GM18520 (cell line): Measurements from ENCODE around the gene ARHGEF10L.

ENCODE experiments used
- ATAC-seq: cut with Tn5 transposase; IDR thresholded peaks from one replicate; pipeline ENCODE4 v1.9.1; 2021; ENCODE audit not compliant: unreplicated experiment

Gene ARHGEF10L

GRCh38 chr1:17630048-17630830 lies 90.7 kb downstream of the ARHGEF10L start:
- no peak for ATAC-seq

GRCh38 chr1:17630986-17631385 lies 91.5 kb downstream of the ARHGEF10L start:
- ATAC-seq: no peak

GRCh38 chr1:17631410-17631809 lies 91.9 kb downstream of the ARHGEF10L start:
- no peak for ATAC-seq

DNA sequence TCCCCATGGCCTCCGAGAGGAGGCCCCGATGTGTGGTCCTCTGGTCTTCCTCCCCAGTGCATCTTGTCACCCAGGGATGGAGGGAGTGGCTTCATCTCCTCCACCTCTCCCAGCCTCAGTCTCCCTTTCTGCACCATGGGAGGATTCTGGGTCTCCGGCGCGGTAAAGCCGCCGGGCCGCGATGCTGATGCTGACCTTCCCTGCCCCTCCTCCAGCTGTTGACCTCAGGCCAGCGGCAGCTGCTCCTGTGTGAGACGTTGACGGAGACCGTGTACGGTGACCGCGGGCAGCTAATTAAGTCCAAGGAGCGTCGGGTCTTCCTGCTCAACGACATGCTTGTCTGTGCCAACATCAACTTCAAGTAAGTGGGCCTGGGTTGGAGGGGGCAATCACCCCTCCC lies 92.6 kb downstream of the ARHGEF10L start:
- ATAC-seq: no peak

GRCh38 chr1:17632541-17633184 lies 93.2 kb downstream of the ARHGEF10L start:
- no peak for ATAC-seq

GRCh38 chr1:17633654-17634053 lies 94.2 kb downstream of the ARHGEF10L start:
- no peak for ATAC-seq

- no peak for ATAC-seq
These were observed 95.8 kb downstream of the ARHGEF10L start for GRCh38 chr1:17635276-17635675.

DNA sequence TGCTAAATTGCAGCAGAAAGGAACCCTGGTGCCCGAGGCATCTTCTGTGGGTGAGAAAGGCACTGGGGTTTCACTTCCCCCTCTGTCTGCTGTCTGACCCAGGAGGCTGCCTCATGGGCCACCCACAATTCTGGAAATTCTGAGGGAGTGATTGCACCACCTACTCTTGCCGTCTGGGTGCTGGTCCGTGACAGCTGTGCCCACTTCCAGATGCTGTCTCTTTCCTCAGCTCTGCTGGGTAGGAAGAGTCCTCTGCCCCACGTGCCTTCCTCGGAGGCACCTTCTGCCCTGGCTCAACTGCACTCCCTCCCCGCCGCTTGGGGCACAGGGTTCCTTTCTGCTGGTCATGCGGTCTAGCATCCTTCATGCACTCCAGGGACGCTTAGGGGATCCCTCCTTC lies 96.3 kb downstream of the ARHGEF10L start:
- ATAC-seq: no peak

- no peak for ATAC-seq
These were observed 97.1 kb downstream of the ARHGEF10L start for GRCh38 chr1:17636612-17637011.

DNA sequence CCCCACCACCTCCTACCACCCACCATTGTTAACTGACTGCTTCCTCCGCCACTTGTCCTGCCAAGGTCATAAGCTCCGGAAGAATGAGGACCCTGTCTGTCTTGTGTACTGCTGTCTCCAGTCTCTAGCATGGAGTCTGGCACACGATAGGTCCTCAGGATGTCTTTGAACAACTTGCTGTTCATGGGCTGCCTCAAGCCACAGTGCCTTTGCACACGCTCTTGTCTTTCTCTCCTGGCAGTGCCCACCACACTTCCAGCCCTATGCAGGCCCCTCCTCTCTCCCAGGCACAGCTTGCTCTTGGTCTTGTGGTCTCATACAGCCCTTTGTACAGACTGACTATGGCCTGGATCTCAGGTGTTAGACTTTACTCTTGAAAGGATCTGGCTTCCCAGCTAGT lies 97.6 kb downstream of the ARHGEF10L start:
- ATAC-seq: no peak

DNA sequence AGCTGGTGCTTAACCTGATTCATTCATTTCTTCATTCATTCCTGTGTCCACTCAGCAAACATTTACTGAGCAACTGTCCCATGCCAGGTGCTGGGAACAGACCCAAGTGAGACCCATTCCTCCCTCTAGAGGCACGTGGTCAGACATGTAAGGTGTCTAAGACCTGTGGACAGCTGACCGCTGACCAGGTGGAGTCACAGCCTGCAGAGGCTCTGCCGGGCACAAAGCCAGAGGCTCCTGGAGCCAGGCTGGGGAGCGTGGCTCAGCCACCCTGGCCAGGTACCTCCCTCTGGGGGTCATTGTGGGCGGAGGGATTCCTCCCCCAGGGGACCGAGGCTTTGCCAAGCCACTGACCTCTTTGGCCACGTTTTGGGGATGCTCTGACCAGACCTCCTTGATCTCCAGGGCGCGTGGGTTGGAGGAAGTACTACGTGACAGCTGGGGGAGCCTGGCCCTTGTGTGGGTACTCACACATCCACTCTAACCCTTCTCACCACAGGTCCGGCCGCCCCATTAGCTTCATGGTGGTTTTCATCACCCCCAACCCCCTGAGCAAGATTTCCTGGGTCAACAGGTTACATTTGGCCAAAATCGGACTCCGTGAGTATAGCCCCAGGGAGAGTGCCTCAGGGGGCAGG lies 100.3 kb downstream of the ARHGEF10L start:
- ATAC-seq: no peak

DNA sequence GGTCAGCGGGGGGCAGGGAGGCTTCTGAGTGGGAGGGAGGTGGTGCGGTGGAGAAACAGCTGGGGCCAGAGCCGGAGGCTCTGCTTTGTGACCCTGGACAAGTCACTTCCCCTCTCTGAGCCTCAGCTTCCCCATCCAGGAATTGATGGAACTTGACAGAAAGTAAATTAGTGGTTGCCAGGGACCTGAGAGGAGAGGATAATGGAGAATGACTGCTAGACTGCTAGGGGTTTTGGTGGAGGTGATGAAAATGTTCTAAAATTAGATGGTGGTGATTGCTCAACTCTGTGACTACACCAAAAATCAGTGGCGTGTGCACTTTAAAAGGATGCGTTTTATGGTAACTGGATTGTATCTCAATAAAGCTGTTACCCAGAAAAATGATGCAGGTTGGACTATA lies 100.9 kb downstream of the ARHGEF10L start:
- ATAC-seq: no peak

- ATAC-seq: no peak
These were observed 101.5 kb downstream of the ARHGEF10L start for GRCh38 chr1:17640975-17641374.

DNA sequence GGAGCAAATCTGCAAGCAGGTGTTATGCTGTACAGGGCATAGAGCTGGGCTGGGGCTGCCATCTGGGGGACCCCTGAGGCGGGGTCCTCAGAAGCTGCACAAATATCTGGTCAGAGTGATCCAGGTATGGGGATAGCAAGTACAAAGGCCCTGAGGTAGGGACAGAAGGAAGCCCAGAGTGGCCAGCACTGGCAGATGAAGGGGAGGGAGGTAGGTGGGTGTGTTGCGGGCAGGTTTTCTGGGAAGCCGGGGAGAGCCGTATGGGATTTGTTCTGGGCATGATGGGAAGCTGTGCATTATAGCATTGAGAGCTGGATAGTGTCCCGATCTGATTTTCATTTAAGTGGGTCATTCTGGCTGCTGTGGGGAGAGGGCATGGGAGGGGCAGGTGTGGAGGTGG lies 102.7 kb downstream of the ARHGEF10L start:
- ATAC-seq: no peak

DNA sequence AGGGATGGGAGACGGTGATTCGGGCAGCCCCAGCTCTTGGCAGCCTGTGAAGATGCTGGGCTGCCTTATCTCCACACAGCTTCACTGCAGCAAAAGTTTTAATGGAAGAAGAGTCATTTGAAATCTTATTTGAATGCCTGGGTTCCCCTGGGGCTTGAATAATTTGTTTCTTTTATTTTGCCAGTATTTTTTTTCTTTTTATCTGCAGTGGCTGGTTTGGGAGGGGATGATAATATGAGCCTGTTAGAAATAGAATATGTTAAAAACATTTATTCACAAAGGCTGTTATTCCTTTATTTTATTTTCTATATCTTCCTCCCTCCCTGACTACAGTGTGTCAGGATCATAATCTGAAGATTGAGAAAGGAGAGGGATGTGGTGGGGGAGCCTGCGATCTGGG lies 103.4 kb downstream of the ARHGEF10L start:
- ATAC-seq: no peak

DNA sequence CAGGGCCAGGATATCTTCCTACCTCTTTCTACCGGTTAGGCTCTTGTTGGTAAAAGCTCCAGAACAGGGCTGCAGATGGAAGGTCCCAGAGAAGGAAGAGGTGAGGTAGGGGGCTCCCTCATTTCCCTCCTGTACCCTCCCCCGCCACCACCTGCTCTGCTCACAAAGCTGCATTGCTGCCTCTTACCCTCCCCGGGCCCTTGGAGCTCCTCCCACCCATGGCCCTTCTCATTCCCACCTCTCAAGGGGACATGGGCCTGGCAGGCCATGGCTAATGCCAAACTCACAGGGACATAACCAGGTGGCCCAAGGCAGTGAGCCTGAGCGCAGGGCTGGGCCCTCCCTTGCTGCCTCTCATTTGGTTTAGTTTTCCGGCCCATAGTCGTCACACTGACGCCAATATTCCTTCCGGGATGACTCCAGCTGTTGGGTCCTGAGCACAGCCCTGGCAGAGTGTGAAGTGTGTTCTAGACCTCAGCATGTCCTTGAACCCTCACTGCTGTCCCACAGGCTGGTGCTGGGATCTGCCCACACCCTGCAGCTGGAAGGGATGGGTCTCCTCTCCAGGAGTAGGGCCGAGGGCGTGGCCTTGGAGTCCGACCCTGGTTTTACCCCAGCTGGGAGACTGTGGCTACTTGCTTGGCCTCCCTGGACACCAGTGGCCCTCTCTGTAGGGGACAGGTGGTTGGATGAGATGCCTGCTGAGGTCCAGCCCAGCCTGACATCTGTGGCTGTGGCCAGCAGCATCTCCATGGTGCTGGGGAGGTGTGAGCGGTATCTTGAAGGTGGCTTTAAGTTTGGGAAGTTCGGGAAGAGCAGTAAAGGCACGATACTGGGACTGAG lies 104.6 kb downstream of the ARHGEF10L start:
- ATAC-seq: no peak

GRCh38 chr1:17645068-17645911 lies 105.8 kb downstream of the ARHGEF10L start:
- no peak for ATAC-seq

- no peak for ATAC-seq
These were observed 107.2 kb downstream of the ARHGEF10L start for GRCh38 chr1:17646444-17647280.

DNA sequence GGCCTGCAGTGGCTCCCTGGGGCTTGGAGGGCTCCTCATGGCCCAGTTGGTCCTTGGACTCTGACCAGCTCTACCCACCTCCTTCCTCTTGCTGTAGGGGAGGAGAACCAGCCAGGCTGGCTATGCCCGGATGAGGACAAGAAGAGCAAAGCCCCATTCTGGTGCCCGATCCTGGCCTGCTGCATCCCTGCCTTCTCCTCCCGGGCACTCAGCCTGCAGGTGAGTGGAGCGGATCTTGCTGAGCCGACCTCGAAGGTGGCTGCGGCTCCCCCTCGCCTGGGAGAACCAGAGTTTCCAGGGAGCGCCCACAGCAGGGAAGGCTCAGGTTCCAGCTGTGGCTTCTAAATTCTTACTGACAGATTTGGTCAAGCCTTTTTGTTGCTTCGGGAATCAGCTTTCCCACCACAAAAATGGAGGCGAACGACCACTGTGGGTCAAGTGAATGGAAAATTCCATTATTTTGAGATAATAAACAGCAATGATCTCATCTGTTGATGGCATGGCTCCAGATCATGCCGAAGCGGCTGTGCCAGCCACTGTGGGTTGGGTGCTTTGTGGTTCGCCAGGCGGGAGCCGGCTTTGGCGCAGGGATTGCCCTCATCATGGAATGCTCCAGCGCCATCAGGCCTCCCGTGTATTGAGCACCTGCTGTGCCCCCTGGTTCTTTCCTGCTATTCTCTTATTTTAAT lies 109.1 kb downstream of the ARHGEF10L start:
- no peak for ATAC-seq
